Measurements from ENCODE around the gene ETV6. TPM values are rescaled to one million over a fixed set of nuclear protein-coding genes. Genes with fewer than 3 reads are reported as not detected.

ETV6 gene
- total RNA-seq, 2 donors from 2014 or later = 41.4 to 58.4 TPM

DNA sequence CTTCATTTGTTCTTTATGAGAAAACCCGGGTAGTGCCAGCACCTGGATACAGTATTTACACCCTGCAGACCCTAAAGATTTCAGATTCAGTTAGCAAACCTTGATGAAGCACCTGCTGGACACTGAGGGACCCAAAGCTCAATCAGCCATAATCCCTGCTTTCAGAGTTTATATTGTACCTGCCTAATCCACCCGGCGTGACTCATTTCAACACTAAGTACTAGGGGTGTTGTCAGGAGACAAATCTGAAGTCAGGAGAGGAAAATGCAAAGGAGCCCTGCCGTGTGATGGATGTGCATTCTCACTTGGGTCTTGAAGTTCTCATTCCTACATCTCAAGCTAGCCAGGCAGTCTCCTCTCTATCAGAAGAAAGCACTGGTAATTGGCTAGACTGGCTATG lies 244.5 kb downstream of the ETV6 start:
- ATAC-seq (ENCODE audit: insufficient number of reproducible peaks, low FRiP score, low read depth) (no peak), DNase-seq (ENCODE audit: low spot score) (no peak)
- Histone ChIP-seq H3K27me3 (replicated peaks; ENCODE audit: insufficient read depth) (no peaks in the 10 kb centered on the region), H3K4me1 (ENCODE audit: control insufficient read depth in 1 of 2, low read depth in 2 of 2) (peaks cover 16 to 25% of the 10 kb centered on the region in 2 donors), H3K9me3 (no peaks in the 10 kb centered on the region), H3K4me3 (no peak overlapping the region), H3K36me3 (peaks cover 13% of the 10 kb centered on the region), H3K27ac (no peak overlapping the region)
- TF ChIP-seq, protein P1, sequence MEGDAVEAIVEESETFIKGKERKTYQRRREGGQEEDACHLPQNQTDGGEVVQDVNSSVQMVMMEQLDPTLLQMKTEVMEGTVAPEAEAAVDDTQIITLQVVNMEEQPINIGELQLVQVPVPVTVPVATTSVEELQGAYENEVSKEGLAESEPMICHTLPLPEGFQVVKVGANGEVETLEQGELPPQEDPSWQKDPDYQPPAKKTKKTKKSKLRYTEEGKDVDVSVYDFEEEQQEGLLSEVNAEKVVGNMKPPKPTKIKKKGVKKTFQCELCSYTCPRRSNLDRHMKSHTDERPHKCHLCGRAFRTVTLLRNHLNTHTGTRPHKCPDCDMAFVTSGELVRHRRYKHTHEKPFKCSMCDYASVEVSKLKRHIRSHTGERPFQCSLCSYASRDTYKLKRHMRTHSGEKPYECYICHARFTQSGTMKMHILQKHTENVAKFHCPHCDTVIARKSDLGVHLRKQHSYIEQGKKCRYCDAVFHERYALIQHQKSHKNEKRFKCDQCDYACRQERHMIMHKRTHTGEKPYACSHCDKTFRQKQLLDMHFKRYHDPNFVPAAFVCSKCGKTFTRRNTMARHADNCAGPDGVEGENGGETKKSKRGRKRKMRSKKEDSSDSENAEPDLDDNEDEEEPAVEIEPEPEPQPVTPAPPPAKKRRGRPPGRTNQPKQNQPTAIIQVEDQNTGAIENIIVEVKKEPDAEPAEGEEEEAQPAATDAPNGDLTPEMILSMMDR (IDR thresholded peaks at IDR 0.05) = no peak

DNA sequence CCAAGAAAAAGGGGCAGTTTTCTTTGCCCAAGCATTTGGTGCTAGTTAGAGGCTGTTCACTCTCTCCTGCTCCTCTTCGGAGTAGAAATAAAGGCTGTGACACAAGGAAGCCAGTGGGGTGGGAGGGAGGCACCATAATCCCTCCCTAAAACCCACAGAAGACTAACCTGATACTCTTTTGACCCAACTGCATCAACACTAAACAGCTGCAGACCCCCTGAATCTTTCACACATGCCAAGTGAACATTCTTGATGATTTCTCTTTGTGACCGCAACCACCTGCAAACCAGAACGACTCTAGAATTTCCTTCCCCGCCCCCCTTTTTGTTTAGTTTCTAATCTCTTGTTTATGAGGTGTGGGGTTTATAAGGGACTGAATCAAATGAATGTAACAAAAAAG lies 245.4 kb downstream of the ETV6 start:
- peaks cover 11% of the 10 kb centered on the region for H3K36me3 ChIP-seq
- TF ChIP-seq, protein P1 (IDR thresholded peaks at IDR 0.05) = no peak
- H3K4me3 ChIP-seq = no peak overlapping the region
- H3K9me3 ChIP-seq = no peaks in the 10 kb centered on the region
- no peak for DNase-seq (ENCODE audit: low spot score)
- H3K4me1 ChIP-seq (ENCODE audit: control insufficient read depth in 1 of 2, low read depth in 2 of 2) = peaks cover 16 to 25% of the 10 kb centered on the region in 2 donors
- H3K27ac ChIP-seq = no peak overlapping the region
- no peak for ATAC-seq (ENCODE audit: insufficient number of reproducible peaks, low FRiP score, low read depth)
- no peaks in the 10 kb centered on the region for H3K27me3 ChIP-seq (replicated peaks; ENCODE audit: insufficient read depth)

DNA sequence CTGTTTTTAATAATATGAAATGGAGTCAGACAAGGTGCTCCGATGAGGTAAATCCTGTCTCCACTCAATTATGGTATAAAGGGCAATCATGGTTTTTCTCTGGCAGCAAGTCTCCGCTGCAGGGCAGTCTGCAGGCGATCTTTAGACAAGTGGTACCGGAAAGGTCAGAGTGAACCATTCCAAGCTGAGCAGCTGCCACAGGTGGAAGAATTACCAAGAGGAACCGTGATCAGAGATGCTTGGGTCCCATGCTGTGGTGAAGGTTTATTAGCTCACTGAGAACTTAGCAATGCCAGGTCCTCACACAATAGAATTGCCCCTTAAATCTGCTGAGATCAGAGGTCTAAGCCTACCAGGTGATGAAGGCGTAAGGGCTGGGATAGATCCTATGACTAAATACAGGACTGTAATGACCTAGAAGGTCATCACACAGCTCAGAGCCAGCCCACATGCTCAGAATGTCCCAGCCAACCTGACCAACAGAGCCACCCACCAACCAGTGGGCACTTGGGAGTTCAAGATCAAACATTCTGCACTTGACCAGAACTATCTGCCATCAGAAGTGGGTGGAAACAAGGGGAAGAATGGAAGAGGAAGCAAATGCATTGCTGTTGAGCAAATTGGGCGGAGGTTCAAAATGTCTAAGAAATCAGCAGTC lies 246.1 kb downstream of the ETV6 start:
- H3K27ac ChIP-seq = no peak overlapping the region

DNA sequence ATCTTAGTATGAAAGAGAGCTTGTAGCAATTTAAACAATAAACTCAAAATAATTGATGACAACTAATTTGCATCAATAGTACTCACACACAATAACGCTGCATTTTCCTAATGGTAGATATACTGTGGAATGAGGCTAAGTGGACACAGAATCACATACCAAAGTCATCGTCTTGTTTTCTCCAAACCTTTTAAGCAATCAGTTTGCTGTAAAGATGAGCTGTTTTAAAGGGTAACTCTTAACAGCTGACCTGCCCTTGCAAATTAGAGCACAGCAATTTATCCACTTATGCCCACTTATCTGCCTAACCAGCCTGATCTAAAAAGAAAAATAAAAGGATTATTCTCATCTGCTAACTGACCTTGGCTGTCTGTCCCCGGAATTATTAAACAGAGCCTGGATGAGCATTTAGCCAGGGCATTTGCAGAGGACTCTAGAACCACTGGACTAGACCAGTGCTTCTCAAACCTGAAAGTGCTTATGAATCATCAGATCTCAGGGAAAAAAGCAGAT lies 247.0 kb downstream of the ETV6 start:
- Histone ChIP-seq H3K27ac (no peak overlapping the region), H3K4me1 (ENCODE audit: control insufficient read depth in 1 of 2, low read depth in 2 of 2) (peaks cover 15 to 19% of the 10 kb centered on the region in 2 donors)

More for the DNA sequence above, 246.1 kb downstream of the ETV6 start:
- H3K9me3 ChIP-seq = no peaks in the 10 kb centered on the region
- TF ChIP-seq, protein P1 (IDR thresholded peaks at IDR 0.05) = no peak
- ATAC-seq (ENCODE audit: insufficient number of reproducible peaks, low FRiP score, low read depth) (no peak), DNase-seq (ENCODE audit: low spot score) (no peak)
- no peaks in the 10 kb centered on the region for H3K27me3 ChIP-seq (replicated peaks; ENCODE audit: insufficient read depth)
- H3K4me3 ChIP-seq = no peak overlapping the region
- H3K4me1 ChIP-seq (ENCODE audit: control insufficient read depth in 1 of 2, low read depth in 2 of 2) = peaks cover 16 to 25% of the 10 kb centered on the region in 2 donors
- H3K36me3 ChIP-seq = peaks cover 11% of the 10 kb centered on the region

DNA sequence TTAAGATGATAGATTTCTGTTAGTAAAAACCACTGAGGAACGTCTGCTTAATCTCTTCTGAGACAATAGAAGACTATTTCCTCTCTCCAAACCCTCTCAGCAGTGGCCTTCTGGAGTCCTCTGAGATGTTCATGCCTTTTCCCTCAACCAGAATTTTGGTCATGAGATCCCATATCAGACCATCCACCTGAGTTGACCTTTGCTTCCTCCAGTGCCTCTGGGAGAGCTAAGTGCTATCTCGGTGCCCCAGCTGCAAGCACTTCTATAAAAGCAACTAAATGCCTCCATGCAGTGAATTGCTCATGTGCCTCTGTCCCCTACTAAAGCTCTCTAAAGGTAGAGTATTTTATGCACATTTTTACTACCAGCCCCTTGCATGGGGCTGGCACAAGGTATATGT lies 248.4 kb downstream of the ETV6 start:
- ATAC-seq (ENCODE audit: insufficient number of reproducible peaks, low FRiP score, low read depth) = no peak
- no peaks in the 10 kb centered on the region for H3K27me3 ChIP-seq (replicated peaks; ENCODE audit: insufficient read depth)
- no peak overlapping the region for H3K4me3 ChIP-seq
- TF ChIP-seq, protein P1 (IDR thresholded peaks at IDR 0.05) = no peak
- H3K36me3 ChIP-seq = peaks cover 6% of the 10 kb centered on the region
- no peaks in the 10 kb centered on the region for H3K9me3 ChIP-seq
- DNase-seq (ENCODE audit: low spot score) = no peak
- no peak overlapping the region for H3K27ac ChIP-seq
- peaks cover under 1 to 5% of the 10 kb centered on the region in 2 donors for H3K4me1 ChIP-seq (ENCODE audit: control insufficient read depth in 1 of 2, low read depth in 2 of 2)

More for the DNA sequence above, 247.0 kb downstream of the ETV6 start:
- Histone ChIP-seq H3K27me3 (replicated peaks; ENCODE audit: insufficient read depth) (no peaks in the 10 kb centered on the region), H3K4me3 (no peak overlapping the region), H3K36me3 (peaks cover 11% of the 10 kb centered on the region), H3K9me3 (no peaks in the 10 kb centered on the region)
- TF ChIP-seq, protein P1 (IDR thresholded peaks at IDR 0.05) = no peak
- DNase-seq (ENCODE audit: low spot score) (no peak), ATAC-seq (ENCODE audit: insufficient number of reproducible peaks, low FRiP score, low read depth) (no peak)
